T-helper 17 cell (primary cell): ENCODE results near the gene PLCG2. TPM values are rescaled to one million over a fixed set of nuclear protein-coding genes. Genes with fewer than 3 reads are reported as not detected.

Source experiments
- ATAC-seq: fragments of 150-1000 bp; cut with Tn5 transposase; 2 replicates; pipeline ENCODE4 v1.10.0; 2021; ENCODE audit warnings: mild to moderate bottlenecking, moderate library complexity
- DNase-seq, 3 donors: peaks; one replicate each; pipeline versions ENCODE4 v3.0.0 to v3.0.0-alpha.2; 2020 to 2021
- H3K9me3 ChIP-seq: one replicate; pipeline ENCODE4 v1.7.0; 2013; ENCODE audit warnings: low read length, mild to moderate bottlenecking; ENCODE audit not compliant: control insufficient read depth, poor library complexity, severe bottlenecking
- H3K27ac Mint-ChIP-seq: one replicate; pipeline ENCODE4 v1.8.0; 2022; ENCODE audit warnings: mild to moderate bottlenecking, moderate library complexity, mixed read lengths
- H3K27me3 Mint-ChIP-seq: one replicate; pipeline ENCODE4 v1.8.0; 2022; ENCODE audit warnings: mixed read lengths
- H3K36me3 Mint-ChIP-seq: one replicate; pipeline ENCODE4 v1.8.0; 2022; ENCODE audit warnings: low read depth, mixed read lengths
- H3K4me1 Mint-ChIP-seq: one replicate; pipeline ENCODE4 v1.8.0; 2022; ENCODE audit warnings: mild to moderate bottlenecking, mixed read lengths
- H3K4me3 Mint-ChIP-seq: one replicate; pipeline ENCODE4 v1.8.0; 2022; ENCODE audit warnings: mild to moderate bottlenecking, moderate library complexity, mixed read lengths
- total RNA-seq, 4 donors: library from RNA in 2 of 4; stranded (reverse) in 2 of 4; gene quantifications; one replicate each; pipeline ENCODE4 v1.2.3 and lab custom pipeline; 2022 to 2026

PLCG2 gene
- total RNA-seq, 2 donors from 2014 or later = 4.2 to 16.2 TPM

GRCh38 chr16:81803332-81803731 is 24.2 kb downstream of the PLCG2 start:
- H3K4me3 Mint-ChIP-seq = no peak overlapping the region
- no peaks in the 10 kb centered on the region for H3K9me3 ChIP-seq
- no peak for DNase-seq
- no peak overlapping the region for H3K27ac Mint-ChIP-seq
- no peak for ATAC-seq
- no peaks in the 10 kb centered on the region for H3K36me3 Mint-ChIP-seq
- H3K27me3 Mint-ChIP-seq = no peaks in the 10 kb centered on the region
- peaks cover 3% of the 10 kb centered on the region for H3K4me1 Mint-ChIP-seq

- H3K4me1 Mint-ChIP-seq = no peaks in the 10 kb centered on the region
- DNase-seq (no peak), ATAC-seq (peak; percentile 25)
- H3K36me3 Mint-ChIP-seq = no peaks in the 10 kb centered on the region
- H3K4me3 Mint-ChIP-seq = no peak overlapping the region
- no peaks in the 10 kb centered on the region for H3K27me3 Mint-ChIP-seq
- no peak overlapping the region for H3K27ac Mint-ChIP-seq
- no peaks in the 10 kb centered on the region for H3K9me3 ChIP-seq
These were observed 25.1 kb downstream of the PLCG2 start for GRCh38 chr16:81804134-81804610.

DNA sequence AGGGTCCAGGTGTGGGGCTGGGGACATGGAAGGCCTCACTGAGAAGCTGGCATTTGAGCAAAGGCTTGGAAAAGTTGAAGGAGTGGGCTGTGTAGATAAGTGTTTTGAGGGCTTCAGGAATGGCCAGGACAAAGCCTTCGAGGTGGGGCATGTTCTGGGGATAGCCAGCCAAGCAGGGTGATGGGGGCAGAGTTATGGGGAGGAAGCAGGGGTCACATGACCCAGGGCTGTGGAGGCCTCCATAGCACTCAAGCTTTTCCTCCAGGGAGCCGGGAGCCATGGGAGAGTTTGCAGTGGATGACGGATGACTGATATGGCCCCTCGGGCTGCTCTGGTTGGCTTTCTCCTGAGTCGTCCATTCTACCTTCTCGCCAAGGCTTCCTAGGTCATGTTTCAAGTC is 27.6 kb downstream of the PLCG2 start:
- no peaks in the 10 kb centered on the region for H3K36me3 Mint-ChIP-seq
- H3K4me3 Mint-ChIP-seq = no peak overlapping the region
- no peaks in the 10 kb centered on the region for H3K27me3 Mint-ChIP-seq
- no peaks in the 10 kb centered on the region for H3K9me3 ChIP-seq
- no peak for DNase-seq
- H3K4me1 Mint-ChIP-seq = no peaks in the 10 kb centered on the region
- no peak for ATAC-seq
- H3K27ac Mint-ChIP-seq = no peak overlapping the region

DNA sequence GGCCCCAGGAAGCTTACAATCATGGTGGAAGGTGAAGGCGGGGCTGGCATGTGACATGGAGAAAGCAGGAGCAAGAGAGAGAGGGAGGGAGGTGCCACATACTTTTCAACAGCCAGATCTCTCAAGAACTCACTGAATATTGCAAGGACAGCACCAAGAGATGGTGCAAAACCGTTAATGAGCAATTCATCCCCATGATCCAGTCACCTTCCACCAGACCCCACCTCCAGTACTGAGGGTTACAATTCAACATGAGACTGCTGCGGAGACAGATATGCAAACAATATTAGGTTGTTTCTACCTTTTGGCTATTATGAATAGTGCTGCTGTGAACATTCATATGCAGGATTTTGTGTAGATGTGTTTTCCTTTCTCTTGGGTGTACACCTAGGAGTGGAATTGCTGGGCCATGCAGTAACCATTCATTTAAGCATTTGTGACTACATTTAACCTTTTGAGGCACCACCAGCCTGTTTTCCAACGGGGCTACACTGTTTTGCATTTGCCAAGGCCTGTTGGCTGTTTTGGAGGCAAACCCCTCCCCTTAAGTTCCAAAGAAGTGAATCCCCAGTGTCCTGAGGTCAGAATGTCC is 28.8 kb downstream of the PLCG2 start:
- ATAC-seq (no peak), DNase-seq (no peak)
- no peaks in the 10 kb centered on the region for H3K36me3 Mint-ChIP-seq
- H3K27me3 Mint-ChIP-seq = no peaks in the 10 kb centered on the region
- no peaks in the 10 kb centered on the region for H3K9me3 ChIP-seq
- H3K4me1 Mint-ChIP-seq = no peaks in the 10 kb centered on the region
- no peak overlapping the region for H3K27ac Mint-ChIP-seq
- no peak overlapping the region for H3K4me3 Mint-ChIP-seq

DNA sequence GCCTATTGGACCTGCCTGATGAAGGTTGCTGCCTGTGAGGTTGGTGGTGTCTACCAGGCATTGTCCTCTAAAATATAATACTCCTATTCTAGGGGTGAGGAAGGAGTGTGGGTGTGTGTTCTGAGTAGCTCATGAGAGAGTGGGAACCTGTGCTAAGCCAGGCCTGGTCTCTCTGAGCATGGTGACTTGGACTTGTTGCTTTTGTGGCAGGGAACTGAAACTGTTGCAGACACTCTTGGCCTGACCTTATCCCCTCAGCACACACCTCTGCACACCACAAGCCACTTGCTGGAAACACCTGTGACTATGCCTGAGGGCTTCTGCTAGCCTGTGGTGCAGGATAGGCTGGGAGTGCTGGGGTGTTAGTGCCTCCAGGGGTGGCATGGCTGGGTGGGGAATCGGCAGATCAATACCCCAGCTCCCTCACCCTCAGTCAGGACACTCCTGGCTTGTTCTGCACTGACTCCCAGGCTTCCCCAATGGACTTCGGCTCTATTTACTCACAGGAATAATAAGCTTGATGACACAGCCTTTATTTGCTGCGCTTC is 29.9 kb downstream of the PLCG2 start:
- Mint-ChIP-seq H3K36me3 (no peaks in the 10 kb centered on the region), H3K27ac (no peak overlapping the region), H3K4me1 (no peaks in the 10 kb centered on the region), H3K4me3 (no peak overlapping the region), H3K27me3 (no peaks in the 10 kb centered on the region)
- ATAC-seq = peak; percentile 74
- DNase-seq = no peak
- no peaks in the 10 kb centered on the region for H3K9me3 ChIP-seq

DNA sequence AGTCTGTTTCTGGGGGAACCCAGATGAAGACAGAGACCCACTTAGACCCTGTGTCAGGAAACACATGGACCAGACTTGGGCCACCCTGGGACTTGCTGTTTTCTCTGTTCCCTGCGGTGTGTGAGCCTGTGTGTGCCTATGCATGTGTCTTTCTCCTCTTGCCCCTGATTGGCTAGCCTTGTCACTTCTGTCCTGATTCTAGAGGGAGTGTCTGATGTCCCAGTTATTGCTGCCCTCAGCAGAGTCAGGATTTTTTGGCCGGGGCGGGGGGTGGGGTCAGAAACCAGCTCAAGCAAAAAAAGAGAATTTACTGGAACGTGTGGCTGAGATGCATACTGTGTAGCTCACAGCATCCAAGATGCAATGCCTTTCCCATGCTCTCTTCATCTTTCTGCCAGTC is 30.5 kb downstream of the PLCG2 start:
- ATAC-seq (no peak), DNase-seq (no peak)
- no peak overlapping the region for H3K27ac Mint-ChIP-seq
- H3K27me3 Mint-ChIP-seq = no peaks in the 10 kb centered on the region
- H3K36me3 Mint-ChIP-seq = no peaks in the 10 kb centered on the region
- H3K4me1 Mint-ChIP-seq = no peaks in the 10 kb centered on the region
- no peaks in the 10 kb centered on the region for H3K9me3 ChIP-seq
- no peak overlapping the region for H3K4me3 Mint-ChIP-seq

DNA sequence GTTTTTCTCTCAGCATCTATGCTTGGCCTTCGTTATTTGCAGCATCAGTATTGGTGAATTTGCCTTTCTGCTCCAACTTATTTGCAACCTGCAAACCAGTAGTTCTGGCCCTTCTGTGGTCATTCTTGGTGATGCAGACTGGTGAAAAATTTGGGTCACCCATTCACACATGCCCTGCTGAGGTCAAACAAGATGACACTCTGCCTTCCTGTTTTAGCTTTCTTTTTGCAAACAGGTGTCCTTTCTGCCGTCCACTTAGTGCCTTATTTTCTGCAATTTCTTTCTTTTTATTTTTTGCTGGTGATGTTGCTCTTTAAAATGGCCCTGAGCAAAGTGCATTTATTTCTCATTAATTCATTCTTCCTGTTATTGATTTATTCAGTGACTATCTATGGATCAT is 31.3 kb downstream of the PLCG2 start:
- Mint-ChIP-seq H3K27ac (no peak overlapping the region), H3K36me3 (no peaks in the 10 kb centered on the region), H3K27me3 (no peaks in the 10 kb centered on the region), H3K4me1 (no peaks in the 10 kb centered on the region), H3K4me3 (no peak overlapping the region)
- no peaks in the 10 kb centered on the region for H3K9me3 ChIP-seq
- DNase-seq = no peak
- ATAC-seq = no peak

GRCh38 chr16:81810894-81811538 is 31.9 kb downstream of the PLCG2 start:
- DNase-seq (no peak), ATAC-seq (peak; percentile 18)
- no peaks in the 10 kb centered on the region for H3K9me3 ChIP-seq
- no peak overlapping the region for H3K27ac Mint-ChIP-seq
- H3K36me3 Mint-ChIP-seq = no peaks in the 10 kb centered on the region
- H3K4me1 Mint-ChIP-seq = no peaks in the 10 kb centered on the region
- H3K4me3 Mint-ChIP-seq = no peak overlapping the region
- H3K27me3 Mint-ChIP-seq = no peaks in the 10 kb centered on the region

DNA sequence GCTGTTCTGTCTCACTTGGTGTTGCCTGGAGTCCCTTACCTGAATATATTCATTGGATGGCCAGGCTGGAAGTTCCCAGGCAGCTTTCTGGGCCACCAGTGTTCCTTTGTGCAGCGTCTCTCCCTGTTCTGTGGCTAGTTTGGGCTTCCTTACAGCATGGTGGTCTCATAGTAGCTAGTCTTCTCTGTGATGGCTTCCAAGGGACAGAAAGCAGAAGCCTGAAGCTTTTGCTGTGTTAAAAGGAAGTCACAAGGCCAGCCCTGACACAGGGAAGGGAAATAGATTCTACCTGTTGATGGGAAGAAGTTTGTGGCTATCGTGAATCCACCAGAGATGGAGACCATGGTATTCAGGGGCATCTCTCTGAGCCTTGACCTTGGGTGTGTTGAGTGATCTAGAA is 34.6 kb downstream of the PLCG2 start:
- no peak for DNase-seq

DNA sequence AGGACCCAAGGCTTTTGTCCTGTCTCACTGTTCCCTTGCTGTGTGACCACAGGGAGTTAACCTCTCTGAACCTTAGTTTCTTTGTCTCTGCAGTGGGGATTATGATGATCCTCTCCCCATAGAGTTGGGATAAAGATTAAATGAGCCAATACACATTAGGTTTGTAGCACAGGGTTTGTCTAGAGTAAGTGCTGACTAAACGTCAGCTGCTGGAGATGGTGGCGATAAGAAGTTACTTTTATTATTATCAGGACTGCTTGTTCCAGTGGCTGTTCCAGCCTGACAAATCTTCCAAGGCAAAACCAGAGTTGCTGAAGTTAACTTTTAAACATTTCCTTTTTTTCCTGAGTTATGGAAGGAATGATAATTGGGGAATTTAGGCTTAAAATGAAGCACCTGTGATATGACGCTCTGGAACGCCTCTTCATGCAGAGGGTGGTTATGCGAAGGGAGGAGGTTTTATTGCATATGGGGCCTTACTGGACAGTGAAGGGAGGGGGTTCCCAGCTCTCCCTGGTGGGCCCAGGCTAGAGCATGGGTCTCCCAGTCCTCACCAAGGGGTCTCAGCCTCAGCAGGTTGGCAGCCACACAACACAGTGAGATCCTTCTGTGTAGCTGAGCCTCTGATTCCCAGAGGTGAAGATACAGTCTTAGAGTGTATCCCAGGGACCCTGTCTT is 35.8 kb downstream of the PLCG2 start:
- no peak for ATAC-seq
- H3K36me3 Mint-ChIP-seq = no peaks in the 10 kb centered on the region
- H3K4me1 Mint-ChIP-seq = peaks cover 7% of the 10 kb centered on the region
- H3K27ac Mint-ChIP-seq = no peak overlapping the region
- no peak for DNase-seq
- H3K4me3 Mint-ChIP-seq = no peak overlapping the region
- H3K27me3 Mint-ChIP-seq = no peaks in the 10 kb centered on the region
- no peaks in the 10 kb centered on the region for H3K9me3 ChIP-seq

More for the DNA sequence above, 34.6 kb downstream of the PLCG2 start:
- ATAC-seq = no peak
- Mint-ChIP-seq H3K36me3 (no peaks in the 10 kb centered on the region), H3K4me3 (no peak overlapping the region), H3K4me1 (peaks cover 7% of the 10 kb centered on the region), H3K27me3 (no peaks in the 10 kb centered on the region), H3K27ac (no peak overlapping the region)
- no peaks in the 10 kb centered on the region for H3K9me3 ChIP-seq

GRCh38 chr16:81815429-81815766 is 36.3 kb downstream of the PLCG2 start:
- no peaks in the 10 kb centered on the region for H3K9me3 ChIP-seq
- ATAC-seq (no peak), DNase-seq (no peak)
- no peak overlapping the region for H3K4me3 Mint-ChIP-seq
- H3K27me3 Mint-ChIP-seq = no peaks in the 10 kb centered on the region
- H3K4me1 Mint-ChIP-seq = peaks cover 7% of the 10 kb centered on the region
- peak overlapping the region; percentile 24 for H3K27ac Mint-ChIP-seq
- H3K36me3 Mint-ChIP-seq = no peaks in the 10 kb centered on the region

- ATAC-seq = no peak
- Mint-ChIP-seq H3K27ac (no peak overlapping the region), H3K27me3 (peaks cover 2% of the 10 kb centered on the region), H3K4me3 (no peak overlapping the region), H3K4me1 (peaks cover 7% of the 10 kb centered on the region), H3K36me3 (no peaks in the 10 kb centered on the region)
- no peaks in the 10 kb centered on the region for H3K9me3 ChIP-seq
- no peak for DNase-seq
These were observed 37.3 kb downstream of the PLCG2 start for GRCh38 chr16:81816351-81816750.

- no peaks in the 10 kb centered on the region for H3K36me3 Mint-ChIP-seq
- peaks cover 7% of the 10 kb centered on the region for H3K27me3 Mint-ChIP-seq
- no peak overlapping the region for H3K27ac Mint-ChIP-seq
- H3K4me3 Mint-ChIP-seq = no peak overlapping the region
- H3K9me3 ChIP-seq = no peaks in the 10 kb centered on the region
- ATAC-seq (no peak), DNase-seq (no peak)
- H3K4me1 Mint-ChIP-seq = peaks cover 7% of the 10 kb centered on the region
These were observed 37.7 kb downstream of the PLCG2 start for GRCh38 chr16:81816793-81817210.
